Measurements from ENCODE around the gene PFDN4.

The PFDN4 gene

GRCh38 chr20:54174457-54175175 lies 33.3 kb upstream of the PFDN4 start:
- Histone ChIP-seq H3K9me3 (ENCODE audit: control extremely low read depth in 1 of 5, control insufficient read depth in 4 of 5, insufficient read depth in 2 of 5, low read depth in 1 of 5, low read length in 4 of 5) (no peaks in the 10 kb centered on the region), H3K36me3 (ENCODE audit: control insufficient read depth in 4 of 4, insufficient read depth in 4 of 4, low read length in 3 of 4) (no peaks in the 10 kb centered on the region), H3K4me1 (ENCODE audit: control extremely low read depth in 1 of 4, control insufficient read depth in 4 of 4, insufficient read depth in 4 of 4, low read length in 3 of 4) (peaks cover 2 to 24% (median 20%) of the 10 kb centered on the region in 4 experiments), H3K4me3 (ENCODE audit: control insufficient read depth in 1 of 7, extremely low read depth in 1 of 7, insufficient read depth in 4 of 7, low read depth in 2 of 7, low read length in 6 of 7) (peak overlapping the region in 3 of 7 experiments; percentile 43 to 61 (median 48)), H3K27ac (ENCODE audit: insufficient read depth in 1 of 2, low read depth in 1 of 2, low read length in 2 of 2, poor library complexity in 1 of 2, severe bottlenecking in 2 of 2) (no peak overlapping the region), H3K27me3 (replicated peaks in 2 of 5; ENCODE audit: control insufficient read depth in 4 of 5, insufficient read depth in 5 of 5, low read length in 4 of 5) (peaks cover 18 to 76% (median 33%) of the 10 kb centered on the region in 5 experiments)
- POLR2A ChIA-PET, result no interaction called here
- CTCF ChIA-PET, result interaction anchor here (1.2 to 1.6 kb wide), 3 partner anchors 11 to 78 kb away, joined by 3 to 6 read pairs (median 4); no protein-coding TSS in a partner anchor
- no peak for DNase-seq
- 5% methylated on average over 3 of the region's 18 CpGs for WGBS (ENCODE audit: insufficient coverage)

GRCh38 chr20:54176610-54177009 lies 31.3 kb upstream of the PFDN4 start:
- ChIA-PET CTCF (no interaction called here), POLR2A (no interaction called here)
- Histone ChIP-seq H3K4me1 (ENCODE audit: control extremely low read depth in 1 of 4, control insufficient read depth in 4 of 4, insufficient read depth in 4 of 4, low read length in 3 of 4) (peaks cover 2 to 24% (median 20%) of the 10 kb centered on the region in 4 experiments), H3K27me3 (replicated peaks in 2 of 5; ENCODE audit: control insufficient read depth in 4 of 5, insufficient read depth in 5 of 5, low read length in 4 of 5) (peaks cover 13 to 66% (median 28%) of the 10 kb centered on the region in 5 experiments), H3K27ac (ENCODE audit: insufficient read depth in 1 of 2, low read depth in 1 of 2, low read length in 2 of 2, poor library complexity in 1 of 2, severe bottlenecking in 2 of 2) (no peak overlapping the region), H3K9me3 (ENCODE audit: control extremely low read depth in 1 of 5, control insufficient read depth in 4 of 5, insufficient read depth in 2 of 5, low read depth in 1 of 5, low read length in 4 of 5) (no peaks in the 10 kb centered on the region), H3K36me3 (ENCODE audit: control insufficient read depth in 4 of 4, insufficient read depth in 4 of 4, low read length in 3 of 4) (no peaks in the 10 kb centered on the region), H3K4me3 (ENCODE audit: control insufficient read depth in 1 of 7, extremely low read depth in 1 of 7, insufficient read depth in 4 of 7, low read depth in 2 of 7, low read length in 6 of 7) (no peak overlapping the region)
- 83% methylated on average over 1 of the region's 2 CpGs for WGBS (ENCODE audit: insufficient coverage)
- no peak for DNase-seq

- Histone ChIP-seq H3K9me3 (ENCODE audit: control extremely low read depth in 1 of 5, control insufficient read depth in 4 of 5, insufficient read depth in 2 of 5, low read depth in 1 of 5, low read length in 4 of 5) (no peaks in the 10 kb centered on the region), H3K27me3 (replicated peaks in 2 of 5; ENCODE audit: control insufficient read depth in 4 of 5, insufficient read depth in 5 of 5, low read length in 4 of 5) (peaks cover 7 to 59% (median 25%) of the 10 kb centered on the region in 5 experiments)
- 85% methylated on average over 5 of the region's 6 CpGs for WGBS (ENCODE audit: insufficient coverage)
Observed at GRCh38 chr20:54177378-54177777, 30.5 kb upstream of the PFDN4 start.

GRCh38 chr20:54178256-54178655 lies 29.6 kb upstream of the PFDN4 start:
- no peak for DNase-seq
- Histone ChIP-seq H3K36me3 (ENCODE audit: control insufficient read depth in 4 of 4, insufficient read depth in 4 of 4, low read length in 3 of 4) (no peaks in the 10 kb centered on the region), H3K4me1 (ENCODE audit: control extremely low read depth in 1 of 4, control insufficient read depth in 4 of 4, insufficient read depth in 4 of 4, low read length in 3 of 4) (peaks cover 2 to 16% (median 13%) of the 10 kb centered on the region in 4 experiments), H3K4me3 (ENCODE audit: control insufficient read depth in 1 of 7, extremely low read depth in 1 of 7, insufficient read depth in 4 of 7, low read depth in 2 of 7, low read length in 6 of 7) (no peak overlapping the region), H3K27me3 (replicated peaks in 2 of 5; ENCODE audit: control insufficient read depth in 4 of 5, insufficient read depth in 5 of 5, low read length in 4 of 5) (peaks cover 6 to 50% (median 17%) of the 10 kb centered on the region in 5 experiments), H3K27ac (ENCODE audit: insufficient read depth in 1 of 2, low read depth in 1 of 2, low read length in 2 of 2, poor library complexity in 1 of 2, severe bottlenecking in 2 of 2) (no peak overlapping the region), H3K9me3 (ENCODE audit: control extremely low read depth in 1 of 5, control insufficient read depth in 4 of 5, insufficient read depth in 2 of 5, low read depth in 1 of 5, low read length in 4 of 5) (no peaks in the 10 kb centered on the region)
- ChIA-PET POLR2A (no interaction called here), CTCF (no interaction called here)
- 83% methylated on average over 1 of the region's 2 CpGs for WGBS (ENCODE audit: insufficient coverage)

More at GRCh38 chr20:54177378-54177777, 30.5 kb upstream of the PFDN4 start:
- Histone ChIP-seq H3K4me3 (ENCODE audit: control insufficient read depth in 1 of 7, extremely low read depth in 1 of 7, insufficient read depth in 4 of 7, low read depth in 2 of 7, low read length in 6 of 7) (no peak overlapping the region), H3K4me1 (ENCODE audit: control extremely low read depth in 1 of 4, control insufficient read depth in 4 of 4, insufficient read depth in 4 of 4, low read length in 3 of 4) (peaks cover 2 to 24% (median 20%) of the 10 kb centered on the region in 4 experiments), H3K36me3 (ENCODE audit: control insufficient read depth in 4 of 4, insufficient read depth in 4 of 4, low read length in 3 of 4) (no peaks in the 10 kb centered on the region), H3K27ac (ENCODE audit: insufficient read depth in 1 of 2, low read depth in 1 of 2, low read length in 2 of 2, poor library complexity in 1 of 2, severe bottlenecking in 2 of 2) (no peak overlapping the region)
- ChIA-PET POLR2A (no interaction called here), CTCF (no interaction called here)
- DNase-seq, result no peak

GRCh38 chr20:54179946-54180345 lies 27.9 kb upstream of the PFDN4 start:
- Histone ChIP-seq H3K4me3 (ENCODE audit: control insufficient read depth in 1 of 7, extremely low read depth in 1 of 7, insufficient read depth in 4 of 7, low read depth in 2 of 7, low read length in 6 of 7) (no peak overlapping the region), H3K27ac (ENCODE audit: insufficient read depth in 1 of 2, low read depth in 1 of 2, low read length in 2 of 2, poor library complexity in 1 of 2, severe bottlenecking in 2 of 2) (no peak overlapping the region), H3K27me3 (replicated peaks in 2 of 5; ENCODE audit: control insufficient read depth in 4 of 5, insufficient read depth in 5 of 5, low read length in 4 of 5) (peaks cover 4 to 39% (median 13%) of the 10 kb centered on the region in 5 experiments), H3K4me1 (ENCODE audit: control extremely low read depth in 1 of 4, control insufficient read depth in 4 of 4, insufficient read depth in 4 of 4, low read length in 3 of 4) (peaks cover 0 to under 1% (median under 1%) of the 10 kb centered on the region in 4 experiments), H3K36me3 (ENCODE audit: control insufficient read depth in 4 of 4, insufficient read depth in 4 of 4, low read length in 3 of 4) (no peaks in the 10 kb centered on the region), H3K9me3 (ENCODE audit: control extremely low read depth in 1 of 5, control insufficient read depth in 4 of 5, insufficient read depth in 2 of 5, low read depth in 1 of 5, low read length in 4 of 5) (no peaks in the 10 kb centered on the region)
- POLR2A ChIA-PET, result no interaction called here
- DNase-seq, result no peak
- WGBS (ENCODE audit: insufficient coverage), result 83% methylated on average over 1 of the region's 2 CpGs
- CTCF ChIA-PET, result interaction anchor here (1.1 to 1.5 kb wide), 2 partner anchors 14 to 75 kb away, joined by 3 to 7 read pairs; no protein-coding TSS in a partner anchor

GRCh38 chr20:54180931-54181330 lies 27.0 kb upstream of the PFDN4 start:
- Histone ChIP-seq H3K36me3 (ENCODE audit: control insufficient read depth in 4 of 4, insufficient read depth in 4 of 4, low read length in 3 of 4) (no peaks in the 10 kb centered on the region), H3K27ac (ENCODE audit: insufficient read depth in 1 of 2, low read depth in 1 of 2, low read length in 2 of 2, poor library complexity in 1 of 2, severe bottlenecking in 2 of 2) (no peak overlapping the region), H3K4me1 (ENCODE audit: control extremely low read depth in 1 of 4, control insufficient read depth in 4 of 4, insufficient read depth in 4 of 4, low read length in 3 of 4) (no peaks in the 10 kb centered on the region), H3K4me3 (ENCODE audit: control insufficient read depth in 1 of 7, extremely low read depth in 1 of 7, insufficient read depth in 4 of 7, low read depth in 2 of 7, low read length in 6 of 7) (no peak overlapping the region), H3K27me3 (replicated peaks in 2 of 5; ENCODE audit: control insufficient read depth in 4 of 5, insufficient read depth in 5 of 5, low read length in 4 of 5) (peaks cover 0 to 32% (median 11%) of the 10 kb centered on the region in 5 experiments), H3K9me3 (ENCODE audit: control extremely low read depth in 1 of 5, control insufficient read depth in 4 of 5, insufficient read depth in 2 of 5, low read depth in 1 of 5, low read length in 4 of 5) (no peaks in the 10 kb centered on the region)
- CTCF ChIA-PET, result interaction anchor here (1.1 to 1.5 kb wide), 2 partner anchors 13 to 76 kb away, joined by 3 to 7 read pairs; no protein-coding TSS in a partner anchor
- DNase-seq, result no peak
- WGBS (ENCODE audit: insufficient coverage), result no CpG with 5 or more reads among the region's 1 CpG
- POLR2A ChIA-PET, result no interaction called here

- no peaks in the 10 kb centered on the region for H3K4me1 ChIP-seq (ENCODE audit: control extremely low read depth in 1 of 4, control insufficient read depth in 4 of 4, insufficient read depth in 4 of 4, low read length in 3 of 4)
- ChIA-PET CTCF (interaction anchor here (1.6 kb wide), 1 partner anchor 88 kb away, joined by 4 read pairs; no protein-coding TSS in a partner anchor), POLR2A (interaction anchor here (0.6 kb wide), 1 partner anchor 37 kb away, joined by 3 read pairs; no protein-coding TSS in a partner anchor)
- no peak overlapping the region for H3K4me3 ChIP-seq (ENCODE audit: control insufficient read depth in 1 of 7, extremely low read depth in 1 of 7, insufficient read depth in 4 of 7, low read depth in 2 of 7, low read length in 6 of 7)
- no peaks in the 10 kb centered on the region for H3K9me3 ChIP-seq (ENCODE audit: control extremely low read depth in 1 of 5, control insufficient read depth in 4 of 5, insufficient read depth in 2 of 5, low read depth in 1 of 5, low read length in 4 of 5)
- WGBS (ENCODE audit: insufficient coverage), result 100% methylated on average over 2 of the region's 3 CpGs
- H3K27me3 ChIP-seq (replicated peaks in 2 of 5; ENCODE audit: control insufficient read depth in 4 of 5, insufficient read depth in 5 of 5, low read length in 4 of 5), result peaks cover 0 to 19% (median 8%) of the 10 kb centered on the region in 5 experiments
- H3K27ac ChIP-seq (ENCODE audit: insufficient read depth in 1 of 2, low read depth in 1 of 2, low read length in 2 of 2, poor library complexity in 1 of 2, severe bottlenecking in 2 of 2), result no peak overlapping the region
- no peak for DNase-seq
- no peaks in the 10 kb centered on the region for H3K36me3 ChIP-seq (ENCODE audit: control insufficient read depth in 4 of 4, insufficient read depth in 4 of 4, low read length in 3 of 4)
Observed at GRCh38 chr20:54184071-54184470, 23.8 kb upstream of the PFDN4 start.

All from common myeloid progenitor, CD34-positive (primary cell).